B cell (primary cell): ENCODE data around the gene ST6GALNAC2. TPM values are rescaled to one million over a fixed set of nuclear protein-coding genes. Genes with fewer than 3 reads are reported as not detected.

Source experiments
- ATAC-seq: fragments of 200-7000 bp; cut with Tn5 transposase; one replicate; pipeline ENCODE4 v1.10.0; 2021; ENCODE audit warnings: low read depth, mild to moderate bottlenecking, moderate number of reproducible peaks, moderate library complexity
- CTCF ChIA-PET: fragments of 350-600 bp; sonication (Branson Sonifier 250); formaldehyde crosslinking; loops from one replicate; lab custom pipeline; 2021; ENCODE audit warnings: antibody characterized with exemption, inconsistent platforms; lab: Charles Lee
- POLR2A ChIA-PET: fragments of 350-600 bp; sonication (Branson Sonifier 250); formaldehyde crosslinking; loops from one replicate; lab custom pipeline; 2021; ENCODE audit warnings: antibody characterized with exemption; lab: Charles Lee
- DNase-seq: peaks from one replicate; pipeline ENCODE4 v3.0.0; 2013
- H2AFZ ChIP-seq: 2 replicates; pipeline ENCODE4 v1.6.1; 2012; ENCODE audit warnings: mild to moderate bottlenecking, low read depth, low read length; ENCODE audit not compliant: insufficient read depth, poor library complexity, severe bottlenecking
- H3K27ac ChIP-seq, 2 donors: 1 replicate in 1 of 2; 2 replicates in 1 of 2; pipeline ENCODE4 v1.5.1; 2012 to 2013; ENCODE audit warnings: low read length in 2 of 2, mild to moderate bottlenecking in 2 of 2, moderate library complexity in 1 of 2
- H3K27me3 ChIP-seq, 4 experiments: fragments of 200-600 bp in 1 of 4; sonication (generic) in 1 of 4; replicated peaks in 1 of 4; 1 replicate in 2 of 4; 2 replicates in 2 of 4; pipeline versions ENCODE4 v1.6.1 to v1.7.0; 2013 to 2016; ENCODE audit warnings: low read length in 3 of 4, mild to moderate bottlenecking in 2 of 4, mixed read lengths in 1 of 4, moderate library complexity in 1 of 4; ENCODE audit not compliant: insufficient read depth in 4 of 4, control insufficient read depth in 3 of 4; ENCODE audit errors: control extremely low read depth in 1 of 4
- H3K36me3 ChIP-seq, 2 experiments: replicated peaks in 1 of 2; 1 replicate in 1 of 2; 2 replicates in 1 of 2; pipeline versions ENCODE4 v1.6.1 to v1.7.1; 2013; ENCODE audit warnings: low read length in 1 of 2; ENCODE audit not compliant: insufficient read depth in 2 of 2, control insufficient read depth in 1 of 2; ENCODE audit errors: control extremely low read depth in 1 of 2, extremely low read depth in 1 of 2
- H3K4me1 ChIP-seq, 2 donors: fragments of 200-600 bp in 1 of 2; sonication (generic) in 1 of 2; 1 replicate in 1 of 2; 2 replicates in 1 of 2; pipeline versions ENCODE4 v1.5.1 to v1.6.1; 2013 to 2017; ENCODE audit warnings: low read length in 2 of 2; ENCODE audit not compliant: control insufficient read depth in 2 of 2, insufficient read depth in 2 of 2
- H3K4me2 ChIP-seq: replicated peaks from 2 replicates; pipeline ENCODE3; 2012; ENCODE audit warnings: mild to moderate bottlenecking, low read depth, low read length; ENCODE audit not compliant: poor library complexity, severe bottlenecking
- H3K4me3 ChIP-seq, 5 experiments: fragments of 200-600 bp in 1 of 5; sonication (generic) in 1 of 5; 1 replicate in 3 of 5; 2 replicates in 2 of 5; pipeline versions ENCODE4 v1.5.1 to v1.7.0; 2011 to 2016; ENCODE audit warnings: low read length in 4 of 5, mild to moderate bottlenecking in 4 of 5, low read depth in 2 of 5, control low read depth in 1 of 5, moderate library complexity in 1 of 5; ENCODE audit not compliant: insufficient read depth in 1 of 5; ENCODE audit errors: control extremely low read depth in 1 of 5, extremely low read depth in 1 of 5
- H3K79me2 ChIP-seq: fragments of 200-600 bp; sonication (generic); one replicate; pipeline ENCODE4 v1.6.0; 2016; ENCODE audit warnings: low read length; ENCODE audit not compliant: control insufficient read depth, insufficient read depth
- H3K9ac ChIP-seq: fragments of 200-600 bp; sonication (generic); 2 replicates; pipeline ENCODE4 v1.6.1; 2017; ENCODE audit warnings: mild to moderate bottlenecking, low read length, moderate library complexity
- H3K9me3 ChIP-seq, 3 donors: one replicate each; pipeline versions ENCODE4 v1.6.1 to v1.7.1; 2013; ENCODE audit warnings: low read length in 2 of 3; ENCODE audit not compliant: control insufficient read depth in 2 of 3, insufficient read depth in 1 of 3; ENCODE audit errors: control extremely low read depth in 1 of 3
- H4K20me1 ChIP-seq: 2 replicates; pipeline ENCODE4 v1.6.0; 2012; ENCODE audit warnings: mild to moderate bottlenecking, low read length; ENCODE audit not compliant: insufficient read depth, control insufficient read depth, poor library complexity, severe bottlenecking
- H3K27ac Mint-ChIP-seq: one replicate; pipeline ENCODE4 v1.8.0; 2021; ENCODE audit warnings: mixed read lengths
- H3K27me3 Mint-ChIP-seq: one replicate; pipeline ENCODE4 v1.8.0; 2021; ENCODE audit warnings: mixed read lengths
- H3K4me1 Mint-ChIP-seq: one replicate; pipeline ENCODE4 v1.8.0; 2021; ENCODE audit warnings: mixed read lengths
- H3K4me3 Mint-ChIP-seq: one replicate; pipeline ENCODE4 v1.8.0; 2021; ENCODE audit warnings: mixed read lengths
- H3K9me3 Mint-ChIP-seq: one replicate; pipeline ENCODE4 v1.8.0; 2022; ENCODE audit warnings: mixed read lengths; ENCODE audit not compliant: insufficient read depth
- CTCF ChIP-seq: fragments of 200-600 bp; IDR thresholded peaks from one replicate; pipeline ENCODE4 v1.8.0; 2022; ENCODE audit warnings: antibody characterized with exemption, mild to moderate bottlenecking
- EZH2 ChIP-seq: IDR thresholded peaks from 2 replicates; pipeline ENCODE4 v1.6.1; 2012; ENCODE audit warnings: borderline replicate concordance, low read depth, mild to moderate bottlenecking, moderate library complexity, low read length; ENCODE audit not compliant: insufficient read depth, poor library complexity, severe bottlenecking
- WGBS: methylation state at CpG from one replicate; pipeline ENCODE4 v1.1.5; 2013; ENCODE audit warnings: missing lambda C conversion rate; ENCODE audit not compliant: insufficient coverage; 5-methylcytosine and 5-hydroxymethylcytosine counted together
- intact Hi-C: fragments of 100-400 bp; cut with micrococcal nuclease; formaldehyde crosslinking; loops from one replicate; pipeline ENCODE4 v1.10.0; 2022
- polyA plus RNA-seq: library from polyadenylated mRNA; depleted of rRNA; stranded (reverse); fragments of >200 nt; gene quantifications from 2 replicates; pipeline ENCODE4 v1.2.3, GENCODE V29; 2012
- total RNA-seq, 2 donors: library from RNA; stranded (reverse); fragments of 120-200 nt in 1 of 2; gene quantifications; 1 replicate in 1 of 2; 2 replicates in 1 of 2; pipeline versions ENCODE4 v1.2.3 to v1.2.4, GENCODE V29; 2013 to 2022

Gene ST6GALNAC2
- total and polyA plus RNA-seq, 2 donors (not counting 1 experiment from before 2014, with no cell fraction given) = 0.58 to 2.7 TPM

- Histone ChIP-seq H3K27ac (no peak within 1 kb of the TSS), H2AFZ (no peak within 1 kb of the TSS), H3K4me2 (peak within 1 kb of the TSS; percentile 43), H3K9ac (no peak within 1 kb of the TSS), H3K79me2 (peaks cover 19% of the 10 kb centered on the region), H3K36me3 (no peaks in the 10 kb centered on the region), H3K9me3 (peaks cover 0 to 6% (median 0%) of the 10 kb centered on the region in 3 donors), H3K4me1 (peaks cover 15 to 27% of the 10 kb centered on the region in 2 donors), H3K27me3 (peaks cover 0 to 43% (median 19%) of the 10 kb centered on the region in 4 experiments), H3K4me3 (no peak within 1 kb of the TSS), H4K20me1 (peaks cover 10% of the 10 kb centered on the region)
- CTCF ChIA-PET = interaction anchor here (0.5 to 3.6 kb wide), 4 partner anchors 7 to 528 kb away, joined by 3 to 18 read pairs (median 7); no protein-coding TSS in a partner anchor
- H3K9me3 Mint-ChIP-seq = no peaks in the 10 kb centered on the region
- WGBS = 90% methylated on average over 14 of the region's 22 CpGs
- intact Hi-C loops = no loop called here
- DNase-seq (no peak), ATAC-seq (no peak)
- H3K4me1 Mint-ChIP-seq = peaks cover 24% of the 10 kb centered on the region
- POLR2A ChIA-PET = interaction anchor here (0.6 to 0.8 kb wide), 3 partner anchors 12 to 882 kb away, joined by 4 to 7 read pairs (median 4); no protein-coding TSS in a partner anchor
- no peak within 1 kb of the TSS for H3K27ac Mint-ChIP-seq
- peak within 1 kb of the TSS; percentile 76 for H3K4me3 Mint-ChIP-seq
- peaks cover 38% of the 10 kb centered on the region for H3K27me3 Mint-ChIP-seq
- TF ChIP-seq CTCF = no peak
These were observed 45.9 kb downstream of the ST6GALNAC2 start, which contains the start of gene PRCD for GRCh38 chr17:76539631-76540271. Gene PRCD (plus strand): TSS chr17:76540044. CDS start chr17:76540142, 98 bp downstream.

- Mint-ChIP-seq H3K4me3 (peak overlapping the region; percentile 76), H3K9me3 (no peaks in the 10 kb centered on the region), H3K27me3 (peaks cover 34% of the 10 kb centered on the region), H3K27ac (no peak overlapping the region), H3K4me1 (peaks cover 24% of the 10 kb centered on the region)
- peaks cover 10% of the 10 kb centered on the region for H4K20me1 ChIP-seq
- H3K36me3 ChIP-seq = no peaks in the 10 kb centered on the region
- no peak overlapping the region for H3K4me3 ChIP-seq
- TF ChIP-seq EZH2 = no peak
- peaks cover 0 to 6% (median 0%) of the 10 kb centered on the region in 3 donors for H3K9me3 ChIP-seq
- ChIA-PET POLR2A (interaction anchor here (0.8 kb wide), 1 partner anchor 11 kb away, joined by 4 read pairs; no protein-coding TSS in a partner anchor), CTCF (interaction anchor here (0.7 to 3.6 kb wide), 7 partner anchors 8 to 27 kb away, joined by 3 to 18 read pairs (median 3); no protein-coding TSS in a partner anchor)
- peak overlapping the region; percentile 85 for H3K4me2 ChIP-seq
- H3K27me3 ChIP-seq = peaks cover 0 to 43% (median 18%) of the 10 kb centered on the region in 4 experiments
- WGBS = 100% methylated on average over 4 of the region's 9 CpGs
- DNase-seq = no peak
- H3K4me1 ChIP-seq = peaks cover 15 to 27% of the 10 kb centered on the region in 2 donors
- H3K27ac ChIP-seq = no peak overlapping the region
- peaks cover 23% of the 10 kb centered on the region for H3K79me2 ChIP-seq
- intact Hi-C loops = no loop called here
- no peak for ATAC-seq
- H3K9ac ChIP-seq = no peak overlapping the region
- H2AFZ ChIP-seq = no peak overlapping the region
These were observed 46.6 kb downstream of the ST6GALNAC2 start for GRCh38 chr17:76538941-76539570.
